GM23338 (cell line): ENCODE measurements around the gene PTPRN2. TPM values are rescaled to one million over a fixed set of nuclear protein-coding genes. Genes with fewer than 3 reads are reported as not detected.

ENCODE experiments used
- ATAC-seq: fragments of 200-7000 bp; cut with Tn5 transposase; 3 replicates; pipeline ENCODE4 v1.9.1; 2020
- DNase-seq: peaks from one replicate; pipeline ENCODE4 v3.0.0-alpha.2; 2015; ENCODE audit warnings: low spot score
- H2AFZ ChIP-seq: fragments of 200-600 bp; sonication (generic); 2 replicates; pipeline ENCODE4 v1.8.0; 2016; ENCODE audit warnings: antibody characterized with exemption, mild to moderate bottlenecking, moderate library complexity
- H3F3A ChIP-seq: fragments of 200-600 bp; sonication (generic); replicated peaks from 2 replicates; pipeline ENCODE4 v1.8.0; 2017; ENCODE audit warnings: antibody characterized with exemption, mixed run types, low read depth
- H3K27ac ChIP-seq: fragments of 200-600 bp; sonication (generic); 2 replicates; pipeline ENCODE4 v1.6.1; 2016; ENCODE audit warnings: low read depth
- H3K27me3 ChIP-seq: fragments of 200-600 bp; sonication (generic); 2 replicates; pipeline ENCODE4 v1.8.0; 2016; ENCODE audit warnings: mild to moderate bottlenecking, mixed run types, moderate library complexity; ENCODE audit not compliant: insufficient read depth
- H3K36me3 ChIP-seq: fragments of 200-600 bp; sonication (generic); 2 replicates; pipeline ENCODE4 v1.8.0; 2016; ENCODE audit warnings: mild to moderate bottlenecking; ENCODE audit not compliant: insufficient read depth
- H3K4me1 ChIP-seq: fragments of 200-600 bp; sonication (generic); 2 replicates; pipeline ENCODE4 v1.8.0; 2016; ENCODE audit warnings: mild to moderate bottlenecking, moderate library complexity; ENCODE audit not compliant: insufficient read depth
- H3K4me2 ChIP-seq: fragments of 200-600 bp; sonication (generic); 2 replicates; pipeline ENCODE4 v1.7.1; 2017; ENCODE audit warnings: mixed run types
- H3K4me3 ChIP-seq: fragments of 200-600 bp; sonication (generic); 2 replicates; pipeline ENCODE4 v1.6.1; 2016; ENCODE audit warnings: mixed run types
- H3K79me2 ChIP-seq: fragments of 200-600 bp; sonication (generic); replicated peaks from 2 replicates; pipeline ENCODE4 v1.8.0; 2017; ENCODE audit warnings: mild to moderate bottlenecking; ENCODE audit not compliant: insufficient read depth
- H3K9me2 ChIP-seq: fragments of 200-600 bp; sonication (generic); 2 replicates; pipeline ENCODE4 v1.8.0; 2017; ENCODE audit not compliant: insufficient read depth
- H4K20me1 ChIP-seq: fragments of 200-600 bp; sonication (generic); replicated peaks from 2 replicates; pipeline ENCODE4 v1.8.0; 2017; ENCODE audit warnings: mild to moderate bottlenecking; ENCODE audit not compliant: insufficient read depth
- H3K27ac Mint-ChIP-seq: 2 replicates; pipeline ENCODE4 v1.8.0; 2020; ENCODE audit warnings: inconsistent platforms, mild to moderate bottlenecking, moderate library complexity, mixed read lengths
- H3K27me3 Mint-ChIP-seq: 3 replicates; pipeline ENCODE4 v1.8.0; 2022; ENCODE audit warnings: low read depth, mild to moderate bottlenecking, moderate library complexity, mixed read lengths, inconsistent platforms; ENCODE audit not compliant: insufficient read depth, poor library complexity
- H3K36me3 Mint-ChIP-seq: 3 replicates; pipeline ENCODE4 v1.8.0; 2021; ENCODE audit warnings: low read depth, mild to moderate bottlenecking, inconsistent platforms, moderate library complexity, mixed read lengths
- H3K4me1 Mint-ChIP-seq: 3 replicates; pipeline ENCODE4 v1.8.0; 2020; ENCODE audit warnings: mild to moderate bottlenecking, inconsistent platforms, mixed read lengths
- H3K4me3 Mint-ChIP-seq: 3 replicates; pipeline ENCODE4 v1.8.0; 2021; ENCODE audit warnings: moderate library complexity, mild to moderate bottlenecking, inconsistent platforms, mixed read lengths
- H3K9me3 Mint-ChIP-seq: 3 replicates; pipeline ENCODE4 v1.8.0; 2020; ENCODE audit warnings: moderate library complexity, mild to moderate bottlenecking, inconsistent platforms, mixed read lengths
- CREB1 ChIP-seq: fragments of 250-450 bp; sonication (Bioruptor Pico); IDR thresholded peaks from 2 replicates; pipeline ENCODE4 v1.5.0; 2020; ENCODE audit warnings: low read depth, mild to moderate bottlenecking, moderate library complexity
- EZH2 ChIP-seq: fragments of 200-600 bp; sonication (generic); IDR thresholded peaks from one replicate; pipeline ENCODE4 v1.8.0; 2017; ENCODE audit warnings: antibody characterized with exemption, mild to moderate bottlenecking, low read depth; ENCODE audit not compliant: unreplicated experiment
- EZH2phosphoT487 ChIP-seq: fragments of 200-600 bp; sonication (generic); IDR thresholded peaks from one replicate; pipeline ENCODE4 v1.8.1; 2018; ENCODE audit warnings: antibody characterized with exemption; ENCODE audit not compliant: unreplicated experiment
- JUNB ChIP-seq: IDR thresholded peaks from one replicate; pipeline ENCODE4 v1.6.1; 2016; ENCODE audit warnings: antibody characterized with exemption; ENCODE audit not compliant: unreplicated experiment
- NANOG ChIP-seq: IDR thresholded peaks from 2 replicates; pipeline ENCODE4 v1.6.1; 2016; ENCODE audit warnings: antibody characterized with exemption, borderline replicate concordance
- POLR2AphosphoS5 ChIP-seq: IDR thresholded peaks from 2 replicates; pipeline ENCODE4 v1.6.1; 2016; ENCODE audit warnings: antibody characterized with exemption, low read depth
- STAT1 ChIP-seq: IDR thresholded peaks from one replicate; pipeline ENCODE4 v1.6.1; 2016; ENCODE audit warnings: antibody characterized with exemption; ENCODE audit not compliant: unreplicated experiment
- ZNF114 ChIP-seq: fragments of 250-450 bp; sonication (Bioruptor Pico); IDR thresholded peaks from 2 replicates; pipeline ENCODE4 v1.5.0; 2020; ENCODE audit warnings: mild to moderate bottlenecking, moderate library complexity
- ZNF331 ChIP-seq: fragments of 250-450 bp; sonication (Bioruptor Pico); IDR thresholded peaks from 2 replicates; pipeline ENCODE4 v1.5.0; 2020; ENCODE audit warnings: low read depth, mild to moderate bottlenecking, moderate library complexity
- polyA plus RNA-seq: library from polyadenylated mRNA; unstranded; fragments of >200 nt; fragmentation: Nextera tagmentation; extraction: Ambion mirVana; gene quantifications from 2 replicates; pipeline ENCODE4 v1.2.1, GENCODE V29; 2016
- total RNA-seq: library from RNA; depleted of rRNA; stranded (reverse); fragments of >200 nt; shearing (Covaris generic); gene quantifications from 2 replicates; pipeline ENCODE4 v1.2.3, GENCODE V29; 2014
- TF ChIP-seq, protein P1 (sequence below): IDR thresholded peaks from 2 replicates; pipeline ENCODE4 v1.6.1; 2016; ENCODE audit warnings: antibody characterized with exemption
- TF ChIP-seq, protein P2 (sequence below): IDR thresholded peaks from one replicate; pipeline ENCODE4 v1.6.1; 2018; ENCODE audit warnings: antibody characterized with exemption; ENCODE audit not compliant: unreplicated experiment

The PTPRN2 gene
- total and polyA plus RNA-seq, 2 experiments from 2014 or later = 0.87 to 4.0 TPM

GRCh38 chr7:158246272-158246959, 341.2 kb downstream of the PTPRN2 start:
- Histone ChIP-seq H2AFZ (no peak overlapping the region), H3F3A (peaks cover 14% of the 10 kb centered on the region), H3K9me2 (no peaks in the 10 kb centered on the region), H3K36me3 (no peaks in the 10 kb centered on the region), H3K27me3 (no peaks in the 10 kb centered on the region), H4K20me1 (no peaks in the 10 kb centered on the region), H3K79me2 (no peaks in the 10 kb centered on the region), H3K27ac (no peak overlapping the region), H3K4me3 (no peak overlapping the region), H3K4me2 (no peak overlapping the region), H3K4me1 (no peaks in the 10 kb centered on the region)
- no peak for ATAC-seq
- Mint-ChIP-seq H3K27me3 (peaks cover 6% of the 10 kb centered on the region), H3K36me3 (peaks cover 39% of the 10 kb centered on the region), H3K4me3 (no peak overlapping the region), H3K9me3 (no peaks in the 10 kb centered on the region; the same call in 1 of the 3 replicates), H3K4me1 (no peaks in the 10 kb centered on the region), H3K27ac (no peak overlapping the region)
- TF ChIP-seq, protein P1, sequence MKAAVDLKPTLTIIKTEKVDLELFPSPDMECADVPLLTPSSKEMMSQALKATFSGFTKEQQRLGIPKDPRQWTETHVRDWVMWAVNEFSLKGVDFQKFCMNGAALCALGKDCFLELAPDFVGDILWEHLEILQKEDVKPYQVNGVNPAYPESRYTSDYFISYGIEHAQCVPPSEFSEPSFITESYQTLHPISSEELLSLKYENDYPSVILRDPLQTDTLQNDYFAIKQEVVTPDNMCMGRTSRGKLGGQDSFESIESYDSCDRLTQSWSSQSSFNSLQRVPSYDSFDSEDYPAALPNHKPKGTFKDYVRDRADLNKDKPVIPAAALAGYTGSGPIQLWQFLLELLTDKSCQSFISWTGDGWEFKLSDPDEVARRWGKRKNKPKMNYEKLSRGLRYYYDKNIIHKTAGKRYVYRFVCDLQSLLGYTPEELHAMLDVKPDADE = no peak
- TF ChIP-seq STAT1 (no peak), NANOG (no peak), CREB1 (CRISPR knock-in tag) (no peak), ZNF331 (CRISPR knock-in tag) (no peak)
- TF ChIP-seq, protein P2, sequence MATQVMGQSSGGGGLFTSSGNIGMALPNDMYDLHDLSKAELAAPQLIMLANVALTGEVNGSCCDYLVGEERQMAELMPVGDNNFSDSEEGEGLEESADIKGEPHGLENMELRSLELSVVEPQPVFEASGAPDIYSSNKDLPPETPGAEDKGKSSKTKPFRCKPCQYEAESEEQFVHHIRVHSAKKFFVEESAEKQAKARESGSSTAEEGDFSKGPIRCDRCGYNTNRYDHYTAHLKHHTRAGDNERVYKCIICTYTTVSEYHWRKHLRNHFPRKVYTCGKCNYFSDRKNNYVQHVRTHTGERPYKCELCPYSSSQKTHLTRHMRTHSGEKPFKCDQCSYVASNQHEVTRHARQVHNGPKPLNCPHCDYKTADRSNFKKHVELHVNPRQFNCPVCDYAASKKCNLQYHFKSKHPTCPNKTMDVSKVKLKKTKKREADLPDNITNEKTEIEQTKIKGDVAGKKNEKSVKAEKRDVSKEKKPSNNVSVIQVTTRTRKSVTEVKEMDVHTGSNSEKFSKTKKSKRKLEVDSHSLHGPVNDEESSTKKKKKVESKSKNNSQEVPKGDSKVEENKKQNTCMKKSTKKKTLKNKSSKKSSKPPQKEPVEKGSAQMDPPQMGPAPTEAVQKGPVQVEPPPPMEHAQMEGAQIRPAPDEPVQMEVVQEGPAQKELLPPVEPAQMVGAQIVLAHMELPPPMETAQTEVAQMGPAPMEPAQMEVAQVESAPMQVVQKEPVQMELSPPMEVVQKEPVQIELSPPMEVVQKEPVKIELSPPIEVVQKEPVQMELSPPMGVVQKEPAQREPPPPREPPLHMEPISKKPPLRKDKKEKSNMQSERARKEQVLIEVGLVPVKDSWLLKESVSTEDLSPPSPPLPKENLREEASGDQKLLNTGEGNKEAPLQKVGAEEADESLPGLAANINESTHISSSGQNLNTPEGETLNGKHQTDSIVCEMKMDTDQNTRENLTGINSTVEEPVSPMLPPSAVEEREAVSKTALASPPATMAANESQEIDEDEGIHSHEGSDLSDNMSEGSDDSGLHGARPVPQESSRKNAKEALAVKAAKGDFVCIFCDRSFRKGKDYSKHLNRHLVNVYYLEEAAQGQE = no peak
- DNase-seq = no peak

- DNase-seq = no peak
- Histone ChIP-seq H3F3A (peaks cover 14% of the 10 kb centered on the region), H3K79me2 (no peaks in the 10 kb centered on the region), H3K36me3 (no peaks in the 10 kb centered on the region), H3K4me1 (no peaks in the 10 kb centered on the region), H3K4me3 (no peak overlapping the region), H4K20me1 (no peaks in the 10 kb centered on the region), H2AFZ (no peak overlapping the region), H3K27ac (no peak overlapping the region), H3K9me2 (no peaks in the 10 kb centered on the region), H3K27me3 (no peaks in the 10 kb centered on the region), H3K4me2 (no peak overlapping the region)
- Mint-ChIP-seq H3K36me3 (peaks cover 32% of the 10 kb centered on the region), H3K27ac (no peak overlapping the region), H3K9me3 (peaks cover 2% of the 10 kb centered on the region), H3K4me3 (no peak overlapping the region), H3K27me3 (peaks cover 2% of the 10 kb centered on the region), H3K4me1 (no peaks in the 10 kb centered on the region)
- no peak for ATAC-seq
- TF ChIP-seq, protein P2 = no peak
- no peak for TF ChIP-seq EZH2phosphoT487
- TF ChIP-seq NANOG = no peak
- TF ChIP-seq POLR2AphosphoS5 = no peak
- no peak for TF ChIP-seq ZNF331 (CRISPR knock-in tag)
- TF ChIP-seq, protein P1 = no peak
- no peak for TF ChIP-seq EZH2
- no peak for TF ChIP-seq ZNF114 (CRISPR knock-in tag)
- TF ChIP-seq JUNB = no peak
- no peak for TF ChIP-seq CREB1 (CRISPR knock-in tag)
Observed at GRCh38 chr7:158245724-158246041, 341.9 kb downstream of the PTPRN2 start.
